Measurements from ENCODE around the gene NNMT. TPM values are rescaled to one million over a fixed set of nuclear protein-coding genes. Genes with fewer than 3 reads are reported as not detected.

NNMT gene
- polyA plus RNA-seq, 1 donor (not counting 4 experiments of a cell fraction or from before 2014, with no cell fraction given): 0.13 TPM

GRCh38 chr11:114311946-114312345 is 15.7 kb downstream of the NNMT start:
- Histone ChIP-seq H4K20me1 (ENCODE audit: control insufficient read depth, extremely low read depth, insufficient read depth, low read length) (no peaks in the 10 kb centered on the region), H3K4me2 (ENCODE audit: control insufficient read depth, extremely low read depth, insufficient read depth, low read depth, low read length) (no peak overlapping the region), H3K79me2 (ENCODE audit: control insufficient read depth, insufficient read depth, low read length) (no peaks in the 10 kb centered on the region), H3K36me3 (ENCODE audit: control insufficient read depth in 2 of 2, extremely low read depth in 1 of 2, insufficient read depth in 2 of 2, low read length in 2 of 2) (no peaks in the 10 kb centered on the region), H3K27me3 (ENCODE audit: control insufficient read depth, extremely low read depth, insufficient read depth, low read length) (no peaks in the 10 kb centered on the region), H3K9me1 (ENCODE audit: control insufficient read depth, extremely low read depth, insufficient read depth, low read length) (no peaks in the 10 kb centered on the region), H3K4me1 (ENCODE audit: control insufficient read depth, extremely low read depth, insufficient read depth, low read length) (no peaks in the 10 kb centered on the region), H3K27ac (ENCODE audit: control insufficient read depth, insufficient read depth, low read length) (no peak overlapping the region), H3K9me3 (ENCODE audit: control insufficient read depth, low read depth, low read length) (no peaks in the 10 kb centered on the region), H2AFZ (ENCODE audit: control insufficient read depth, low read length) (no peak overlapping the region), H3K4me3 (ENCODE audit: control insufficient read depth in 2 of 3, extremely low read depth in 1 of 3, insufficient read depth in 2 of 3, low read depth in 1 of 3, low read length in 3 of 3) (no peak overlapping the region), H3K9ac (ENCODE audit: control insufficient read depth, extremely low read depth, insufficient read depth, low read length) (no peak overlapping the region)
- dilution Hi-C loops (cut with MboI; ENCODE audit: extremely low pct_ligation_motif_present, low sequenced_read_pairs): no loop called here
- no peak for TF ChIP-seq EZH2 (IDR thresholded peaks at IDR 0.05; ENCODE audit: low read length)
- TF ChIP-seq CTCF (optimal IDR thresholded peaks at IDR 0.05 in 1 of 3, IDR thresholded peaks at IDR 0.05 in 1 of 3, conservative IDR thresholded peaks at IDR 0.05 in 1 of 3; ENCODE audit: extremely low read depth in 1 of 3, insufficient read depth in 2 of 3, low read length in 3 of 3): no peak
- DNase-seq (ENCODE audit: low read depth, low spot score) (no peak), FAIRE-seq (no peak)

- Histone ChIP-seq H3K4me3 (ENCODE audit: control insufficient read depth in 2 of 3, extremely low read depth in 1 of 3, insufficient read depth in 2 of 3, low read depth in 1 of 3, low read length in 3 of 3) (no peak overlapping the region), H3K9me1 (ENCODE audit: control insufficient read depth, extremely low read depth, insufficient read depth, low read length) (no peaks in the 10 kb centered on the region), H3K27me3 (ENCODE audit: control insufficient read depth, extremely low read depth, insufficient read depth, low read length) (no peaks in the 10 kb centered on the region), H3K9ac (ENCODE audit: control insufficient read depth, extremely low read depth, insufficient read depth, low read length) (no peak overlapping the region), H3K9me3 (ENCODE audit: control insufficient read depth, low read depth, low read length) (no peaks in the 10 kb centered on the region), H4K20me1 (ENCODE audit: control insufficient read depth, extremely low read depth, insufficient read depth, low read length) (no peaks in the 10 kb centered on the region), H3K79me2 (ENCODE audit: control insufficient read depth, insufficient read depth, low read length) (no peaks in the 10 kb centered on the region), H3K27ac (ENCODE audit: control insufficient read depth, insufficient read depth, low read length) (no peak overlapping the region), H3K36me3 (ENCODE audit: control insufficient read depth in 2 of 2, extremely low read depth in 1 of 2, insufficient read depth in 2 of 2, low read length in 2 of 2) (no peaks in the 10 kb centered on the region), H3K4me1 (ENCODE audit: control insufficient read depth, extremely low read depth, insufficient read depth, low read length) (no peaks in the 10 kb centered on the region), H2AFZ (ENCODE audit: control insufficient read depth, low read length) (no peak overlapping the region), H3K4me2 (ENCODE audit: control insufficient read depth, extremely low read depth, insufficient read depth, low read depth, low read length) (no peak overlapping the region)
- dilution Hi-C loops (cut with MboI; ENCODE audit: extremely low pct_ligation_motif_present, low sequenced_read_pairs): no loop called here
- TF ChIP-seq EZH2 (IDR thresholded peaks at IDR 0.05; ENCODE audit: low read length): no peak
- TF ChIP-seq CTCF (optimal IDR thresholded peaks at IDR 0.05 in 1 of 3, IDR thresholded peaks at IDR 0.05 in 1 of 3, conservative IDR thresholded peaks at IDR 0.05 in 1 of 3; ENCODE audit: extremely low read depth in 1 of 3, insufficient read depth in 2 of 3, low read length in 3 of 3): no peak
- no peak for DNase-seq (ENCODE audit: low read depth, low spot score)
- FAIRE-seq: no peak
These were observed 17.9 kb downstream of the NNMT start for GRCh38 chr11:114314096-114314495.

Data from keratinocyte (primary cell).